AG20443 (cell line): ENCODE results near the gene KCNH8.

Experiments used
- DNase-seq: peaks from one replicate; pipeline ENCODE4 v3.0.0; 2012; ENCODE audit warnings: low spot score, mixed read lengths

KCNH8 gene

DNA sequence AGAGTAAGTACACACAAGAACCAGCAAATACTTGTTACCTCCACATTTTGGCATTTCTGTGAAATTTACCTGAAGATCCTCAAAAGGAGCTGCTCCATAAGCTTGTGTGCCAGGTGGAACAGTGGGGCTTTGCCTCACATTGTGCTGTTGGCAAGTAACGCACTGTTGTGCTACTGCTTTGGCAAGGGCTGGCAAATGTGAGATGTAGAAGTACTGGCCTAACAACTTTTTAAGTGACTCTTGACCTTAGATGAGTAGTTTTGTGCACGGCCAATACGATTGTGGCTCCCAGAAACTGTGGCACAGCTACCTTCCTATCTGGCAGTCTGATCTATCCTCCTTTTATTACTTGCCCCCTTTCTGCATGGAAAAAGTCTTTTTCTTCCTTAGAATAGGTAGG lies 337.0 kb downstream of the KCNH8 start:
- no peak for DNase-seq

GRCh38 chr3:19487386-19487785 lies 339.1 kb downstream of the KCNH8 start:
- DNase-seq = no peak

DNA sequence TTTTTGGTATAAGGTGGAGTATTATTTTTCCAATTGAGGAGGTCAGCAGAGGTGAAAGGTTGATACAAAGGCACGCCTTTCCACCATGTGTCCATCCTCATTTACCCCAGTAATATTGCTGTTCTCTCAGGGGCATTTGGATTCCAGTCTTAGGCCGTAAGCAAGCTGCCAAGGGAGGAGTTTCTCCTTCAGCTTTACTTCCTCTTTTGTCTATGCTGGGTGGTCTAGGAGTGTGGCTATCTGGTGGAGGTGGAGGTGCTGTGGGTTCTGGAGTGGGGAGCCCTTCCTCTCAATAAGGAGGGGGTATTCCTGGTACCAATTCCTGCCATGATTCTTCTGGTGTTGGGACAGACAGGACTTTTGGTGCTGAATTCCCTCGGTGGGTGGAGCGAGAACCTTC lies 340.6 kb downstream of the KCNH8 start:
- DNase-seq = no peak

DNA sequence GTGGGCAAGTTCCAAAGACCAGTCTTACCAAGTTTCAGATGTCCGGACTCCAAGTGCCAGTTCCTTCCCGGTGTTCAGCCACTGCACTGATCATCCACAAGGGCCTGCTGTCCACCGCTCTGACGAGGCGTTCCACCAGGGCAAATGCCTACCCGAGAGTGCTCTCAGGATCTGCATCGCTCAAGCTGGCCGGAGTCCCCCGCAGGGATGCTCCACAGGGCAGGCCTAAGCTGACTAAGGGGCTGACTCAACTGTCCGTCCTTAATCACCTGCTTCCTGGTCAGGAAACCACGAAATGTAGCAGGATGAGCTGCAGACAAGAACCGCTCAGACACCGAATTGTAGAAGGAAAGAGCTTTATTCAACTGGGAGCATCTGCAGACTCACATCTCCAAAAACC lies 341.6 kb downstream of the KCNH8 start:
- no peak for DNase-seq

DNA sequence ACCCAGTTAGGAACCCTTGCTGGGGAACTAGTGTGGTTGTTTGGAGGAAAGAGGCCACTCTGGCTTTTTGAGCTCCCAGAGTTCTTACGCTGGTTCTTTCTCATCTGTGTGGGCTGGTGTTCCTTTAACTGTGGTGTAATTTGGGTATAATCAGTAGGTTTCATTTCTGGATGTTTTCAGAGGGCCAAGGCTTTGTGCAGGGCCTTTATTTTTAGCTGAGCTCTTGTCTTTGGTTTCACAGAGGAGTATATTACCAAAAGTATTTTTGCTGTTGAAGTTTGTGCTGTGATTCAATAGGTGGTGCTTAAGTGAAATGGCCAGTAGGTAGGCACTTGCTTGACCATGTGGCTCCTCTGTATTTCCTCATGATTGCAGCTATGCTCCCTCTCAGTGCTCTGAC lies 357.9 kb downstream of the KCNH8 start:
- no peak for DNase-seq

DNA sequence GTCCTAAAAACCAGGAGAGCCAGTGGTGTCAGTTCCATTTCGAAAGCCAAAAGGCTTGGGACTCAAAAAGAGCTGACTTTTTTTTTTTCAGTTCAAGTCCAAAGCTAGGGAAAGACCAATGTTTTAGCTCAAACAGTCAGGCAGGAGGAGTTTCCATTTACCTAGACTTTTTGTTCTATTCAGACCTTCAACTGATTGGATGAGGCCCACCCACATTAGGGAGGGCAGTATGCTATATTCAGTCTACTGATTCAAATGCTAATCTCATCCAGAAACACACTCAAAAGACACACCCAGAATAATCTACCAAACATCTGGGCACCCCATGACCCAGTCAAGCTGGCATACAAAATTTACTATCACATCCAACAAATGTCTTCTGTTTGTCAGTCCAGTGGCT lies 374.0 kb downstream of the KCNH8 start:
- DNase-seq = no peak

- DNase-seq = no peak
Observed at GRCh38 chr3:19526071-19526470, 377.8 kb downstream of the KCNH8 start.

GRCh38 chr3:19527746-19528145 lies 379.4 kb downstream of the KCNH8 start:
- no peak for DNase-seq

- no peak for DNase-seq
Observed at GRCh38 chr3:19531426-19531825, 383.1 kb downstream of the KCNH8 start.

DNA sequence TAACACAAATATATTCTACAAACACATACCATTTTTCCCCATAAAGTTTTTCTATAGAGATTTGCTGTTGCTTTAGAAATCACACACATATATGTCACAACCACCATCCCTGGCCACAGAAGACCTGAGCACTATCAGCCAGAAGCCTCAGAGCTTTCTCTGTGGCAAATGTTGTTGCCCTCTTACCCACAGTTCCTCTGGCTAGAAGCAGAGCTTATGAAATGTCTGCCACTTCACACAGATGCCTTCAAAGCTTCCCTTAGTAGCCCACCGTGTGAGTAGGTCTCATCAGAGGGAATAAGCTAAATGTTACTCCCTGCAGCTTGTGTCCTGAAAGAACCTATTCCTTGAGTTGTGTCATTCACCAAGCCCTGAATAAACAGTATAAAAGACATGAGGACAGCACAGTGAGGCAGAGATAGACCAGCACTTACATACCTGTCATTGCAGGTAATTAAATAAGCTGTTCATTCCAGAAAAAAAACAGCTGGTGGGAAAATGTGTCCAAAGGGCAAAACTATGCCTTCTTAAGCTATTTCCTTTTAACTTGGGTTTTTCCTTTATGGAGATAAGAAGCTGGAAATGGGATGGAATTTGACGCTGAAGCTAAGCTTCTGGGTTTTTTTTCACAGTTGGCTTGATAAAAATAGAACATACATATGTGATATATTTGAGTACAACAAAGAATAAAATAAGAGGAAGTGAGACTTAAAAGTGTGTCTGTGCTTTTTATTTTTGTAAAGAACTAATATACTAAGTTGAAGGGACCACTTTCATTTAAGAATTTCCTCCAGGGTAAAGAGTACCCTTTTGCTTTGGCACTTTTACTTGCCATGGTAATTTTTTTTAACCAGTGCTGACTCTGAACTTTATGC lies 391.4 kb downstream of the KCNH8 start:
- DNase-seq = no peak

GRCh38 chr3:19540464-19540863 lies 392.2 kb downstream of the KCNH8 start:
- DNase-seq = no peak

DNA sequence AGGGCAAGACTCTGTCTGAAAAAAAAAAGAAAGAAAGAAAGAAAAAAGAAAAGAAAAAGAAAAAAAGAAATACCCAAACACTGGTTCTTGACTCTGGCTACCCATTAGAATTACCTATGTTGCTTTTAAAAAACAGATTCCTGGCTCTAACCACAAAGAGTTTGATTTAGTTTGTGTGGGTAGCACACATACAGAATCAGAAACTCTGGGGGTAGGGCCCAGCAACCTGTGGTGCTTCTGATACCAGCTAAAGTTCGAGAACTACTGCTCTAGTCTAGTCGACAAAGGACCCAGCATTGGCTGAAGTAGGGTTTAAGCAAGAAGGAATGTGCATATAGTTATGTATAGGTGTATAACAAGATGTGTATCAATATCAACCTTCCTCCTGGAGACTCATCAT lies 393.0 kb downstream of the KCNH8 start:
- DNase-seq = no peak

- no peak for DNase-seq
Observed at GRCh38 chr3:19543212-19543841, 395.0 kb downstream of the KCNH8 start.

DNA sequence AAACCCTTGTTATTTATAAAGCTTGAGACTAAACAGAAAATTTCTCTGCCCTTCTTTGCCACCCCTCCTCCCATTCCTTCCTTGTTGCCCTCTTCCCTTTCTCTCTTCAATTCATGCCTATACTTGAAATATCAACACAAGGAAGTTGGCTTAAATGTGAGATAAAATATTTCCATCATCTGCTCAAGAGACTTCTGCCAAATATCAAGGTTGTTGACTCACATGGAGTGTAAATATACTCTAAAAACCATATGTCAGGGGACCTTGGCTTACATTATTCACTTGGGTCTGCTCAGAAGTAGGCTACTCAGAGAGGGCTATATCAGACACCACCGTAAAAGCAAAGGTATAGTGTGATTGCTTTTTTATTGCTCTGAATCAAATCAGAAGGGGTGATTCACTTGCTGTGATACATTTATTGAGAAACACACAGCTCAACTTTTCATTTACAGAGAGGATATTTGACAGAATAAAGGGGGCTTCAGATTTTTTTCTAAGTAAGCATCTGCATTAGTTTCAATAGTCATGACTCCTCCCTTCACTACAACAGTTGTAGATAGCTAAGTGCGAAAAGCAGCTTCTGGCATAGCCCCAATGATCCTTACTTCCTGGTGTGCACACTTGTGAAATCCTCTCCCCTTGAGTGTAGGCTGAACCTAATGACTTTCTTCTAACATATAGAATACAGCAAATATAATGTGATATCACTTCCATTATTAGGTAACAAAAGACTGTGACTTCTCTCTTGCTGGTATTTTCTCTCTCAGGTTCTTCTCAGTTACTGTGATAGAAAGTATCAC lies 399.6 kb downstream of the KCNH8 start:
- no peak for DNase-seq

DNA sequence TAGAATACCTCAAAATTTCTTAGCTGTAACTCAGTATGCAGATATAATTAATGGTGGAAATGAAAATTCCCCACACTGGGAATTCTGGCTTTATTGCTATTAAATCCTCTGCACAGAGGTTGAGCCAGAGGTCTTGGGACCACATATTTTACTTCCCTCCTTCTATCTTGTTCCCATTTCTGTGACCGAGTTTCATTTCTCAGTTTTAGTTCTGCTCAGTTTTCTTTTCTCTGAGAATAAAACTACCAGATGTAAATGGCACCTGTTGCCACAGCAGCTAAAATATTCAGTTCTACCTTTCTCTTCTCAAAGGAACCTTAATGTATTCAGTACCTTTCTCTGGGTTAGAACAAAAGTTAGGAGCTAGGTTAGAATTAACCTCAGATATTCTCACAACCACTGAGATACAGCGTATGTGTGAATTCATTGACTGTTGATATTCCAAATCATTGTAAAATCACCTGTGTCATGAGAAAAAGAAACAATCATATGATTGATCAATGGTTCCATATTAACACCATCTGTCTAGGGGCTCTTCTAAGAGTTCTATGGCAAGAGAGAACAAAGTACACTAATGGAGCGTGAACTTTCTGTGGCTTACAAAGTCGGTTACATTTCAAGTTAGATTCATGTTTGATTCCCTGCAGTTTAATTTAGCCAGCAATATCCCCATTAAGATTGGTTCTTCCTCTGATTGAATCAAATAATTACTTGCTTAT lies 411.6 kb downstream of the KCNH8 start:
- no peak for DNase-seq

GRCh38 chr3:19573644-19574043 lies 425.3 kb downstream of the KCNH8 start:
- no peak for DNase-seq

DNA sequence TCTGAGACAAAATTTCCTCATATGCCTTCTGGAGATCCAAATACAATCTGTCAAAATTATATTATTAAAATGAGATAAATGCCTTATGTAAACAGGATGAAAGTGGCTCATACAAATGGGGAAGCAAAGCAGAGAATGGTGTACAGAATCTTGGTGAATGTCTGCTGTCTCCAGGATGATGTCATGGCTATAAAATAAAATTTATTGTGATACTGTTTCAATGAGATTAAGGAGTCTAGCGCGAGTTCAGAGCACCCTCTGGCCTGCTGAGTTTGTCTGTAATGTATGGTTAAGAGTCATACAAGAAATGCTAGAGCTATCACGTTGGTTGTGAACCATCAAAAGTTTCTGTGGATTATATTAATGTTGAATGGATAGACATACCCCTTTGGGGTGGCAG lies 426.0 kb downstream of the KCNH8 start:
- DNase-seq = no peak

- no peak for DNase-seq
Observed at GRCh38 chr3:19576343-19576742, 428.0 kb downstream of the KCNH8 start.
